ENCODE data around the gene MACROH2A1.

Gene MACROH2A1

DNA sequence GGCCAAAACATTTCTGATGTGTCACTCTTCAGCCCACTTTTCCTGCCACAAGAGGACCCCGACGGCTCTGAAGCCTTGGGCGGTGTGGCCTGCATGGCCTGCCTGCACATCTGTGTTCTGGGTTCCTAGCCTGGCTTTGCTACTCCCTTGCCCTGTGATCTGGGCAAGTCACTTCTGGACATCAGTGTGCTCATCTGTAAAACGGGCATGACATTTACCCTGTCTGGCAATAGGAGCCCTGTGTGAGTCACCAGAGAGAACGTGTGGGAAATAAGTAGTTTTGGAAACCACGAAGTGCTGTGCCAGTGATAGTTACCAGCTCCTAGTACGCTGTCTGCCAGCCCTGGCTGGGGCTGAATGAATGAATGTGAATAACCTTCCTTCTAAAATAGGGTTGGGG is 90.8 kb downstream of the MACROH2A1 start:
- H3K9me2 ChIP-seq (replicated peaks; ENCODE audit: control insufficient read depth, low read length), result no peaks in the 10 kb centered on the region
- H3K27ac ChIP-seq (ENCODE audit: low read depth, low read length), result no peak overlapping the region
- no peaks in the 10 kb centered on the region for H4K20me1 ChIP-seq (ENCODE audit: control insufficient read depth, insufficient read depth, low read depth, low read length)
- no peaks in the 10 kb centered on the region for H3K79me2 ChIP-seq (ENCODE audit: control insufficient read depth, low read length)
- no peak for TF ChIP-seq EZH2phosphoT487 (IDR thresholded peaks at IDR 0.05; ENCODE audit: borderline replicate concordance, low read length)
- TF ChIP-seq, protein P1, sequence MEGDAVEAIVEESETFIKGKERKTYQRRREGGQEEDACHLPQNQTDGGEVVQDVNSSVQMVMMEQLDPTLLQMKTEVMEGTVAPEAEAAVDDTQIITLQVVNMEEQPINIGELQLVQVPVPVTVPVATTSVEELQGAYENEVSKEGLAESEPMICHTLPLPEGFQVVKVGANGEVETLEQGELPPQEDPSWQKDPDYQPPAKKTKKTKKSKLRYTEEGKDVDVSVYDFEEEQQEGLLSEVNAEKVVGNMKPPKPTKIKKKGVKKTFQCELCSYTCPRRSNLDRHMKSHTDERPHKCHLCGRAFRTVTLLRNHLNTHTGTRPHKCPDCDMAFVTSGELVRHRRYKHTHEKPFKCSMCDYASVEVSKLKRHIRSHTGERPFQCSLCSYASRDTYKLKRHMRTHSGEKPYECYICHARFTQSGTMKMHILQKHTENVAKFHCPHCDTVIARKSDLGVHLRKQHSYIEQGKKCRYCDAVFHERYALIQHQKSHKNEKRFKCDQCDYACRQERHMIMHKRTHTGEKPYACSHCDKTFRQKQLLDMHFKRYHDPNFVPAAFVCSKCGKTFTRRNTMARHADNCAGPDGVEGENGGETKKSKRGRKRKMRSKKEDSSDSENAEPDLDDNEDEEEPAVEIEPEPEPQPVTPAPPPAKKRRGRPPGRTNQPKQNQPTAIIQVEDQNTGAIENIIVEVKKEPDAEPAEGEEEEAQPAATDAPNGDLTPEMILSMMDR (IDR thresholded peaks at IDR 0.05; ENCODE audit: low read depth, low read length, poor library complexity, severe bottlenecking), result no peak
- no peaks in the 10 kb centered on the region for H3K27me3 ChIP-seq (ENCODE audit: control insufficient read depth, low read length)
- no peaks in the 10 kb centered on the region for H3F3A ChIP-seq (ENCODE audit: control insufficient read depth, insufficient read depth)
- no peaks in the 10 kb centered on the region for H3K9me3 ChIP-seq (ENCODE audit: control insufficient read depth, insufficient read depth, low read length)
- no peak overlapping the region for H3K4me3 ChIP-seq (ENCODE audit: low read length)
- H3K4me1 ChIP-seq (ENCODE audit: control insufficient read depth, low read length), result no peaks in the 10 kb centered on the region
- no peaks in the 10 kb centered on the region for H3K36me3 ChIP-seq (ENCODE audit: control insufficient read depth, low read length)
- no peak overlapping the region for H3K4me2 ChIP-seq (ENCODE audit: low read length)

DNA sequence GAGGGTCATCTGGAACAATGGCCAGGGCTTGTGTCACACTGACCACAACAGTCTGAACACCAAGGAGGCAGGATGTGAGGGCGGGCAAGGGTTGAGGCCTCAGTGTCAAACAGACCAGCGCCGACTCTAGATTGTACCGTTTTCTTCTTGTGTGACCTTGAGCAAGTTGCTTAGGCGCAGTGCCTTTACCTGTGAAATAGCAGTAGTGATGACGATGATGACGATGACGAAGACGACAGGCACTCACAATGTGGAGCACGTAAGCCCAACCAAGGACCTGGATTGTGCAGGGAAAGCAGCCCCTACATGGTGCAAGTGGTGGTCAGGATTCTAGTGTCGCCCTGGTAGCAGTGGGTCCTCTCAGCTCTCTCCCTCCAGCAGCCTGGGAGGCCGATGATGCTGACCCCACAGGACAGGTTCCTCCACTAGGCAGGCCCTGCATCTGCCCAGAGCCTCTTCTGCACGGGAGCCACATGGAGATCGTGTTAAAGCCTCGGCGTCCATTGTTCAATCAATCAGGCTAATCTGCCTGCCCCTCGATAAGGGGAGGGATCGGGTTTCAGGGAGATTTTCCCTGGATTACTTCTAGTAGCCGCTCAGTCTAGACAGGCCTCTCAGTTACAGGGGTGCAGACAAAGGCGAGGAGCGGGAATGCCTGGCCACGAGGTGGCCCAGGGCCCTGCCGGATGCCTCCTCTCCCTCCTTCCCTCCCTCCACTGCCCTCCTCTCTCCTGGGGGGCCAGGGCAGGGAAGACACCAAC is 91.7 kb downstream of the MACROH2A1 start:
- Histone ChIP-seq H3K27ac (ENCODE audit: low read depth, low read length) (no peak overlapping the region), H4K20me1 (ENCODE audit: control insufficient read depth, insufficient read depth, low read depth, low read length) (no peaks in the 10 kb centered on the region), H3K27me3 (ENCODE audit: control insufficient read depth, low read length) (peaks cover 2% of the 10 kb centered on the region; the same call in 1 of the 2 replicates), H3K4me2 (ENCODE audit: low read length) (no peak overlapping the region), H3K9me2 (replicated peaks; ENCODE audit: control insufficient read depth, low read length) (no peaks in the 10 kb centered on the region), H3K9me3 (ENCODE audit: control insufficient read depth, insufficient read depth, low read length) (no peaks in the 10 kb centered on the region), H3K4me1 (ENCODE audit: control insufficient read depth, low read length) (no peaks in the 10 kb centered on the region), H3K79me2 (ENCODE audit: control insufficient read depth, low read length) (no peaks in the 10 kb centered on the region), H3F3A (ENCODE audit: control insufficient read depth, insufficient read depth) (no peaks in the 10 kb centered on the region), H3K36me3 (ENCODE audit: control insufficient read depth, low read length) (no peaks in the 10 kb centered on the region), H3K4me3 (ENCODE audit: low read length) (no peak overlapping the region)
- TF ChIP-seq EZH2phosphoT487 (IDR thresholded peaks at IDR 0.05; ENCODE audit: borderline replicate concordance, low read length), result no peak
- TF ChIP-seq, protein P1 (IDR thresholded peaks at IDR 0.05; ENCODE audit: low read depth, low read length, poor library complexity, severe bottlenecking), result no peak

DNA sequence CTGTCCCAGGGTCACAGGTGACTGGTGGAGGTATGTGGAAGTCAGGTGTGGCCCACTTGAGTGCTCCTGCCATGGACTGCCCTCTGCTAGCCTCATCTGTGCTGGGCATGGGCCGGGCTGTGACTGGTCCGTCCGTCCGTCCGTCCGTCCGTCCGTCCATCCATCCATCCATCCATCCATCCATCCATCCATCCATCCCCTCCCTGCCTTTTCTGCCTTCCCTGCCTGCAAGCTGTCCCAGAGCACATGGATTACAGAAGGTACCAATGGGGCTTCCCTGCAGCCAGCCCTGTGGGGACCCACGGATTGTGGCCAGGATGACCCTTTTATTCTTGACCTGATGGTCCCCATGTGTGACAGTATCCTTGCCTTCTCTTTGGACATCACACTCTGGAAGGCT is 92.5 kb downstream of the MACROH2A1 start:
- H3K4me3 ChIP-seq (ENCODE audit: low read length), result no peak overlapping the region
- no peak overlapping the region for H3K4me2 ChIP-seq (ENCODE audit: low read length)
- no peaks in the 10 kb centered on the region for H3K36me3 ChIP-seq (ENCODE audit: control insufficient read depth, low read length)
- no peaks in the 10 kb centered on the region for H3K9me3 ChIP-seq (ENCODE audit: control insufficient read depth, insufficient read depth, low read length)
- no peaks in the 10 kb centered on the region for H3K4me1 ChIP-seq (ENCODE audit: control insufficient read depth, low read length)
- H3K27me3 ChIP-seq (ENCODE audit: control insufficient read depth, low read length), result peaks cover 2% of the 10 kb centered on the region; the same call in 1 of the 2 replicates
- TF ChIP-seq EZH2phosphoT487 (IDR thresholded peaks at IDR 0.05; ENCODE audit: borderline replicate concordance, low read length), result no peak
- TF ChIP-seq, protein P1 (IDR thresholded peaks at IDR 0.05; ENCODE audit: low read depth, low read length, poor library complexity, severe bottlenecking), result no peak
- H3F3A ChIP-seq (ENCODE audit: control insufficient read depth, insufficient read depth), result no peaks in the 10 kb centered on the region
- H3K27ac ChIP-seq (ENCODE audit: low read depth, low read length), result no peak overlapping the region
- H3K79me2 ChIP-seq (ENCODE audit: control insufficient read depth, low read length), result no peaks in the 10 kb centered on the region
- H4K20me1 ChIP-seq (ENCODE audit: control insufficient read depth, insufficient read depth, low read depth, low read length), result no peaks in the 10 kb centered on the region
- H3K9me2 ChIP-seq (replicated peaks; ENCODE audit: control insufficient read depth, low read length), result no peaks in the 10 kb centered on the region
